GM12875 (cell line): Measurements from ENCODE around the gene PDZD2.

Source experiments
- H3K4me3 ChIP-seq: one replicate; pipeline ENCODE4 v1.5.1; 2011; ENCODE audit warnings: low read depth, low read length, control low read depth
- CTCF ChIP-seq: IDR thresholded peaks from 2 replicates; pipeline ENCODE4 v1.5.1; 2011; ENCODE audit warnings: low read depth, mild to moderate bottlenecking, control low read depth, inconsistent platforms, low read length, moderate library complexity, borderline replicate concordance; ENCODE audit not compliant: insufficient read depth

PDZD2 gene

GRCh38 chr5:31776976-31777651 is 138.2 kb downstream of the PDZD2 start:
- H3K4me3 ChIP-seq, result no peak overlapping the region
- TF ChIP-seq CTCF, result no peak

GRCh38 chr5:31781772-31782171 is 142.8 kb downstream of the PDZD2 start:
- H3K4me3 ChIP-seq, result no peak overlapping the region
- TF ChIP-seq CTCF, result no peak

GRCh38 chr5:31783086-31783645 is 144.2 kb downstream of the PDZD2 start:
- H3K4me3 ChIP-seq, result no peak overlapping the region
- TF ChIP-seq CTCF, result no peak

- no peak for TF ChIP-seq CTCF
- no peak overlapping the region for H3K4me3 ChIP-seq
Observed at GRCh38 chr5:31783731-31784130, 144.8 kb downstream of the PDZD2 start.

GRCh38 chr5:31786090-31786631 is 147.2 kb downstream of the PDZD2 start:
- H3K4me3 ChIP-seq, result no peak overlapping the region
- no peak for TF ChIP-seq CTCF

GRCh38 chr5:31794009-31794408 is 155.1 kb downstream of the PDZD2 start:
- TF ChIP-seq CTCF, result no peak
- H3K4me3 ChIP-seq, result no peak overlapping the region

GRCh38 chr5:31798168-31798567 is 159.2 kb downstream of the PDZD2 start:
- TF ChIP-seq CTCF, result no peak

More at GRCh38 chr5:31798168-31798567, 159.2 kb downstream of the PDZD2 start:
- no peak overlapping the region for H3K4me3 ChIP-seq
